HG02763 (cell line): Measurements from ENCODE around the gene BARX2.
"Not testable (repeated sequence)": the region's sequence is repeated elsewhere in the genome, so short reads cannot be mapped to it uniquely, and the experiment has no call there.

Experiments
- ATAC-seq: cut with Tn5 transposase; IDR thresholded peaks from one replicate; pipeline ENCODE4 v1.9.1; 2021; ENCODE audit warnings: mild to moderate bottlenecking, moderate library complexity; ENCODE audit not compliant: unreplicated experiment

Gene BARX2, protein sequence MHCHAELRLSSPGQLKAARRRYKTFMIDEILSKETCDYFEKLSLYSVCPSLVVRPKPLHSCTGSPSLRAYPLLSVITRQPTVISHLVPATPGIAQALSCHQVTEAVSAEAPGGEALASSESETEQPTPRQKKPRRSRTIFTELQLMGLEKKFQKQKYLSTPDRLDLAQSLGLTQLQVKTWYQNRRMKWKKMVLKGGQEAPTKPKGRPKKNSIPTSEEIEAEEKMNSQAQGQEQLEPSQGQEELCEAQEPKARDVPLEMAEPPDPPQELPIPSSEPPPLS

GRCh38 chr11:129375751-129376657, at the start of gene BARX2:
BARX2 (plus strand) TSS chr11:129375848; CDS start chr11:129376036, 188 bp downstream.
- ATAC-seq: no peak

- no peak for ATAC-seq
These were observed 48.7 kb upstream of the BARX2 start for GRCh38 chr11:129326921-129327320.

DNA sequence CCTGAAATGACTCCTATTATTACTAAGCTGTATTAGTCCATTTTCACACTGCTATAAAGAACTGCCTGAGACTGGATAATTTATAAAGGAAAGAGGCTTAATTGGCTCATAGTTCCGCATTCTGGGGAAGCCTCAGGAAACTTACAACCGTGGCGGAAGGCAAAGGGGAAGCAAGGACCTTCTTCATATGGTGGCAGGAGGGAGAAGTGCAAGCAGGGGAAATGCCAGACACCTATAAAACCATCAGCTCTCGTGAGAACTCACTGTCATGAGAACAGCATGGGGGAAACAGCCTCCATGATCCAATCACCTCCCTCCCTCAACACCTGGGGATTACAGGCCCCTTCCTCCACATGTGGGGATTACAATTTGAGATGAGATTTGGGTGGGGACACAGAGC, 47.9 kb upstream of the BARX2 start:
- not testable (repeated sequence) for ATAC-seq

DNA sequence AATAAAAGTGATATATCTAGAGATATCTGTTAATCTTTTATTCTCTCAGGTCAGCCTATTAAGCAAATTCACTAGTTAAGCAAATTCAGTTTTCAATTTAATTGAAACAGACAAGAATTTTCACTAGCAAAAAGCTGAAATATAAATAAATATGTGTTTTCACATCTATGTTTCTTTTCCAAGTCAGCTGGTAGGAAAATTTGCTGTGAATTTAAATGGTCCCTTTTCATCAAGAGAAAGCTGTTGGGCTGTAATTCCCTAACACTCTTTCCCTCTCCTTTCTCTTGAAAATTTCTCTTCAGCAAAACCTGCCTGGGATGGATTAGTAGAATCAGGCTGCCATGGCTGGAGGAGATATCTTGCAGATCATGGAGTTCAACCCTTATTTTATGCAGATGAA, 46.9 kb upstream of the BARX2 start:
- no peak for ATAC-seq

DNA sequence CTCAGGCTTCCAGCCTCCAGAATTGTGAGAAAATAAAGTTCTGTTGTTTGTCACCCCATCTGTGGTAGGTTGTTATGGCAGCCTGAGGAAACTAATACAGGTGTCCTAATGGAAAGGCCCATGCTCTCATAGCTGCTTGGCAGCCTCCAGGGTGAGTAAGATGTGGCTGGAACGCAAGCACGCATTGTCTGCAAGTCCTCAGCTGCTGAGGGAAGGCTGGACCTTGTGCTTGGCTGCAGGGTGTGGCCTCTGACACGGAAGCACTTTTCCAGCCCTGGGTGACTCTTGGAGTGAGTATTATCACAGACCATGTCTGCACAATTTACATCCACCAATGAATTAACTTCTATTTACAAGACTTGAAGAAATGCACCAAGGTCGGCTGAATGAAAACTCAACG, 44.4 kb upstream of the BARX2 start:
- ATAC-seq: no peak

- peak; percentile 61 for ATAC-seq
These were observed 43.8 kb upstream of the BARX2 start for GRCh38 chr11:129331871-129332274.

DNA sequence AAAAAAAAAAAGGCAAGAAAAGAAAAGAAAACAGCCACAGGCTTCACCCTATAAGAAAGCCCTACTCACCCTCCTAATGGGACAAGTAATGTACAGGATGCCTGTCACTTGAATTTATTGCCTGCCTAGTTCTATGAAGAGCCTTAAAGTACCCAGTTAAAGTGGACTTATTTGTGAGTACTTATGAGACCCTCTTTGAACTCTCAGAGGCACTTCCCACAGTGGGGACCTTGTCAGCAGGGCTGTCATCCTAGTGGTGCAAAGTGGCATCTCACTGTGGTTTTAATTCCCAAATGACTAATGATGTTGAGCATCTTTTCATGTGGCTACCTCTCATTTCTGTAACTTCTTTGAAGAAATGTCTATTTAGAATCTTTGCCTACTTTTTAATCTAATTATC, 41.8 kb upstream of the BARX2 start:
- ATAC-seq: no peak

- ATAC-seq: not testable (repeated sequence)
These were observed 31.2 kb upstream of the BARX2 start for GRCh38 chr11:129344301-129344940.

DNA sequence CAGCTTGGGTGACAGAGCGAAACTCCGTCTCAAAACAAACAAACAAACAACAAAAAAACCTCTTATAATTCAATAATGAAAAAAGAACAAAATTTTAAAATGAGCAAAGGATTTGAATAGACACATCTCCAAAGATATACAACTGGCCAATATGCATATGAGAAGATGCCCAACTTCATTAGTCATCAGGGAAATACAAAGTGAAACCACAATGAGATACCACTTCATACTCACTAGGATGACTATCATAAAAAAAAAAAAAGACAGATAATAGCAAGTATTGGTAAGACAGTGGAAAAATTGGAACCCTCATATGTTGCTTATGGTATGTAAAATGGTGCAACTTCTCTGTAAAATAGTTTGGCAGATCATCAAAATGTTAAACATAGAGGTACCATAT, 28.7 kb upstream of the BARX2 start:
- no peak for ATAC-seq

DNA sequence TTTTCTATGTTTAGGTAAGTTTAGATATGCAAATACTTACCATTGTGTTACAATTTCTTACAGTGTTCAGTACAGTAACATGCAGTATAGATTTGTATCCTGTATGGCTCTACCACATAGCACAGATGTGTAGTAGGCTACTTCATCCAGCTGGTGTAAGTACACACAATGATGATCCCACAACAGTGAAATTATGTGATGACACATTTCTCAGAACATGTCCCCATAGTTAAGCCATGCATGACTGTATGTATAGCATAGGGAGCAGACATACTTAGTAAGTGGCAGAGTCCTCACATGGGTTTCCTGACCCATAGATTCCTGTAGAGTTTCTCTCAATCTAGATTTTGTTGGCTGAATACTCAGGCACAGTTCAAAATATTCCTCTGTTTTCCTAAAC, 26.8 kb upstream of the BARX2 start:
- ATAC-seq: no peak

DNA sequence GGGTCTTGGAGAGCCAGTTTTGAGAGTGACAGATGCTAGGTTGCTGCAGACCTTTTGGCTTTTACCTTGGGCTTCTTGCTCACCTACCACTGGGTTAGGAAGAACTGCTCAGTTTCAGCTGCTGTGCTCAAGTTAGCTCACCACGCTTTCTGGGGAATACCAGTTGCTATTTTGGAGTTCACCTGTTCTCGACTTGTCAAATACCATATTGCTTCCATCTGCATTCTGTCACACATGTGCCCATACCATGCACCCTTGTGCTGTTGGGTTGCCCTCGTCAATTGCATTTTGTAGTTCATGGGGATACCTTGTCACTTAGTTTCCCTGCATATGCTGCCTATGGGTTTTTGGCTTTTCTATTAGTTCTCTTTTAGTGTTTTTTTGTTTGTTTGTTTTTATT, 23.0 kb upstream of the BARX2 start:
- ATAC-seq: no peak

DNA sequence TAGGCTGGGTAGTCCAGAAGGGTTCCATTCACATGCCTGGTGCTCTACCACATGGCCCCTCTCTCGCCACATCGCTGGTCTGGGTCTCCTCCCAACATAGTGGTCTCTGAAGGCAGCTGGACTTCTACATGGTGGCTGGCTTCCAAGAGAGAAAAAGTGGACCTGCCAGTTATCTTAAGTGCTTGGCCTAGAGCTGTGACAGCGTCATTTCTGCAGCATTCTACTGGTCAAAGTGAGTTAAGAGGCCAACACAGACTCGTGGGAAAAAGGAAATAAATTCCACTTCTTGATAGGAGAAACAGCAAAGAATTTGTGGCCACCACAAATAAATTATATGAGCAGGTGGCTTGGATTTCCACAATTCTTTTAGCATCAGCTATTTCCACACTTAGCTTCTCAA, 21.0 kb upstream of the BARX2 start:
- ATAC-seq: no peak

DNA sequence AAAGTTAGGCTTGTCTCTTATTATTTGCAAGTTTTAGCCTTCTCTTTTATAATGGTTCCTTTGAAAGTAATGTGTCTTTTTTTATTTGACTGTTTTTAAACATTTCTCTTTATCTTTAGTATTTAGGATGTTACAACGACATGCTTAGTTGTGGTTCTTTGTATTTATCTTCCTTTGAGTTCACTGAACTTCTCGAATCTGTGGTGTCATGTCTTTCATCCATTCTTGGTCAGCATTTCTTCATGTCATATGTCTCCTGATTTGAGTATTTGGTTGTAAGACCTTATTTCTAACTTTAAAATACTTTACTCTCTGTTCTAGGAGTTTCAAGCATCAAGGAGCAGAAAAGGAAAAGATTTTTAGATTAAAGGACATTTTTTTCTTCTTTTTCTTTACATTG, 15.9 kb upstream of the BARX2 start:
- ATAC-seq: no peak

- ATAC-seq: peak; percentile 100
These were observed 11.4 kb upstream of the BARX2 start for GRCh38 chr11:129364143-129364654.

DNA sequence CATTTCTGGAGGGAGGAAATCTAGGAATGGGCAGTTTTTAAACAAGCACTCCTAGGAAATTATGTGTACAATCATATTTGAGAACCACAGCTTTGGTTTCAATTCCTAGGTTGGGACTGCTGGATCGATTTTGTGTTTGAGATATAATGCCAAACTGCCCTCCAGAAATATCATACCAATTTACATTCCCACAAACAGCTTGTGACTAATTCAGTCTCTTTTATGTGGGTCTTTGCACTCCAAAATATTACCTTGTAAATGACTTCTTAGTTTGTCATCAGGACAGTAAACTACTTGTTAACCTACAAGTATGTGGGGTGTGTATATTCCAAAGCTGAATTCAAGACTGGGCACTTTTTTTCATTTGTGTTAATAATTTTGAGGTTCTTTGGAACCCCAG, 9.8 kb upstream of the BARX2 start:
- ATAC-seq: no peak

- no peak for ATAC-seq
These were observed 8.7 kb upstream of the BARX2 start for GRCh38 chr11:129366737-129367597.

DNA sequence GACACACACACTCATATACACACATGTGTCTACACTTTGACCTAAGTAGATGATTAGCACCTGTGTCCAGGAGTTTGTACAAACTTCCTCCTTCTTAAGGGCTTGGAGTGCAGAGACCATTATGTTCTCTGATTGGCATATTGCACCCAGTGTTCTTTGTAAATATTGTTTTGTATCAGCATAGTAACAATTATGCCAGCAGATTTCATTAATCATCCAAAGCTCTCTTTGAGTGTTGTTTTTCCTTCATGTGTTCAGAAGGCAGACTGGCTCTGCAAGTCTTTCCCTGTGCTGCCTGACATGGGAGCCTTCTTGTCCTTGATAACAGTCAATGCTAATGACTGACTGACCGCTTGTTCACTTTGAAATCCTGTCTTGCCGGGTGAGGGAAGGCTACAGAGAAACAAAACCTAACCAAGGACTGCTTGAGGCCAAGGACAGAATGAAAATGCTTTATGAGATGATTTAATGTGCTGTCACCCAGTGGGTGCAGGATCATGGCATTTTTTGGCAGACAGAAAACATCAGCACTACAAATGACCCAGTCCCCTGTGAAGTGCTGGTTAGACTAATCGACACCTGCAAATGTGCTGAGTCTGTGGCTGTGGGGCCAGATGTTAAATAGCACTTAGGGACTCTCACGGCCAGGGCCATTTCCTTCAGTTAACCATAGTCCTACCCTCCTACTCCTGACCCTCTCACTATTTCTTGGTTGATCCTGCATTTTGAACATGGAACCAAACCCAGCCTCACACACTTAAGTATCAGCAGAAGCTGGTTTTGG, 6.6 kb upstream of the BARX2 start:
- ATAC-seq: no peak

DNA sequence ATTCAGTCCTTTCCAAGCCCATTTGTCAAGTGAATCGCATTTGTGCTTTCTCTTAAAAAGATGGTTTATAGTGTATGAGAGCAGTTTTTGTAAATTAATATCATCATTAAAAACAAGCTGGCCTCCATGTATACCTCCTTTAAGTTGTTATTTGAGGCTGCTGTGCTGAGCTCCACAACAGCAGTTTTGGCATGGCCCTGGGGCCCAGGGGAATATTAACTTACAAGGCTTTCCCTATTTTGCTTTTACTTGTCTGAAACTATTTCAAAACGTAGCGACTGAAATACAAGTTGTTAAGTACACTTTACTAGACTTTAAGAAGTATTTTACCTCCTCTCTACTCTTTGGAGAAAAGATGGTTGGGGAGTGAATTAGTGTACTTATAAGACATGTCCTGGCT, 4.9 kb upstream of the BARX2 start:
- no peak for ATAC-seq

DNA sequence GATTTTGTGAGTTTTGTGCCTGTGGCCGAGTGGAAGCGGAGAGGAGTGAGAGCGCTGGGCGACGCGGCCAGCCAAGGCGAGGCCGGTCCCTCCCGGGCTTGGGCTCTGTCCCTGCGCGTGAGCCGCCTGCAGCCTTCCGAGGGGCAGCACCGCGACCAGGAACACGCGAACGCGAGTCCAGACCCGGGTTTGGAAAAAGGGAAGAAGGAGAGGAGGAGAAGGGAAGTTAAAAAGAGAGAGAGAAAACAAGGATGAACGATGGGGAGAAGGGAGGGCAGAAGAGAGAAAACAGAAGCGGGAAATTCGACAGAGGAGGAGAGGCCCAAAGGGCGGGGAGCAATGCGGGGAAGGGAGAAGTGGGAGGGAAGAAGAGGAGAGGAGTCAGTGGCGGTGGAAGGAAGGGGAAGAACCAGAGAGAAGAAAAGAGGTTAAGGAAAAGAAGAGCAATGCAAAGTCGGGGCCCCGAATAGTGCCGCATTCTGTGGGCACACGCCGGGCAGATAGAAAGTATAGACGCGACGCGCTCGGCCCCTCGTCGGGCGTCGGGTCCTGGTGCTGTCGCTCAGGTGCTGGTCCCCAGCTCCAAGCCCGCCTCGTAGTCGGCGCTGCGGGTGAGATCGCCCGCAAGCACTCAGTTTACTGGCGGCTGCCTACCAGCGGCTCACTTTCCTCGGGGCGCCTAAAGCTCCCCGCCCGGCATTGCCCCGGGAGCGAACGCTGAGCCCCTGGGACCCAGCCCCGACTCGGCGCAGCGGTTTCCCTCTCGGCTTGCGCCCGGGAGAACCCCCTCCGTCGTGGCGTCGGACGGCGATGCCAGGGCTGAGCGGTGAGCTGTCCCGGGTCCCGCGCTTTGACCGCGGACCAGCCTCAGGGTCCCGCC, 2.8 kb upstream of the BARX2 start:
- no peak for ATAC-seq
